Smooth muscle cell (in vitro differentiated cells): ENCODE data around the gene ISG15. TPM values are rescaled to one million over a fixed set of nuclear protein-coding genes. Genes with fewer than 3 reads are reported as not detected.

ENCODE experiments used
- DNase-seq: peaks from one replicate; lab custom pipeline; 2025; ENCODE audit not compliant: unreplicated experiment; lab: John Stamatoyannopoulos, UW
- H2AFZ ChIP-seq: fragments of 200-600 bp; sonication (generic); 2 replicates; pipeline ENCODE4 v1.6.0; 2016; ENCODE audit warnings: antibody characterized with exemption, low read depth, mild to moderate bottlenecking
- H3F3A ChIP-seq: fragments of 200-600 bp; sonication (generic); 2 replicates; pipeline ENCODE4 v1.6.0; 2017; ENCODE audit warnings: antibody characterized with exemption, low read depth
- H3K27ac ChIP-seq: fragments of 200-600 bp; sonication (generic); 2 replicates; pipeline ENCODE4 v1.5.1; 2016; ENCODE audit warnings: low read depth, mild to moderate bottlenecking
- H3K27me3 ChIP-seq: fragments of 200-600 bp; sonication (generic); 2 replicates; pipeline ENCODE4 v1.6.1; 2016; ENCODE audit warnings: low read depth, mild to moderate bottlenecking
- H3K36me3 ChIP-seq: fragments of 200-600 bp; sonication (generic); 2 replicates; pipeline ENCODE4 v1.5.1; 2016; ENCODE audit warnings: low read depth
- H3K4me1 ChIP-seq: fragments of 200-600 bp; sonication (generic); 2 replicates; pipeline ENCODE4 v1.5.1; 2016; ENCODE audit warnings: low read depth
- H3K4me2 ChIP-seq: fragments of 200-600 bp; sonication (generic); 2 replicates; pipeline ENCODE4 v1.6.0; 2016; ENCODE audit warnings: mild to moderate bottlenecking
- H3K4me3 ChIP-seq: fragments of 200-600 bp; sonication (generic); 2 replicates; pipeline ENCODE4 v1.5.1; 2016; ENCODE audit warnings: mild to moderate bottlenecking
- H3K79me2 ChIP-seq: fragments of 200-600 bp; sonication (generic); 2 replicates; pipeline ENCODE4 v1.6.0; 2016; ENCODE audit warnings: low read depth, mild to moderate bottlenecking
- H3K9ac ChIP-seq: fragments of 200-600 bp; sonication (generic); 2 replicates; pipeline ENCODE4 v1.6.0; 2016; ENCODE audit warnings: low read depth
- H3K9me3 ChIP-seq: fragments of 200-600 bp; sonication (generic); replicated peaks from 2 replicates; pipeline ENCODE4 v1.5.1; 2016; ENCODE audit warnings: low read depth
- H4K20me1 ChIP-seq: fragments of 200-600 bp; sonication (generic); 2 replicates; pipeline ENCODE4 v1.6.0; 2016; ENCODE audit warnings: low read depth
- CTCF ChIP-seq: fragments of 200-600 bp; sonication (generic); IDR thresholded peaks from 2 replicates; pipeline ENCODE4 v1.5.1; 2017; ENCODE audit warnings: borderline replicate concordance, mild to moderate bottlenecking, antibody characterized with exemption; ENCODE audit not compliant: insufficient read depth, poor library complexity, severe bottlenecking
- WGBS: methylation state at CpG from one replicate; pipeline ENCODE4 v1.1.7; 2016; ENCODE audit warnings: low lambda C conversion rate; 5-methylcytosine and 5-hydroxymethylcytosine counted together
- polyA plus RNA-seq: library from polyadenylated mRNA; unstranded; fragments of >200 nt; fragmentation: Nextera tagmentation; extraction: Ambion mirVana; gene quantifications from 2 replicates; pipeline ENCODE4 v1.2.1, GENCODE V29; 2016
- total RNA-seq: library from RNA; depleted of rRNA; stranded (reverse); fragments of >200 nt; gene quantifications from 2 replicates; pipeline ENCODE4 v1.2.3, GENCODE V29; 2014

ISG15 gene
- total and polyA plus RNA-seq, 2 experiments from 2014 or later: 109 to 147 TPM

DNA sequence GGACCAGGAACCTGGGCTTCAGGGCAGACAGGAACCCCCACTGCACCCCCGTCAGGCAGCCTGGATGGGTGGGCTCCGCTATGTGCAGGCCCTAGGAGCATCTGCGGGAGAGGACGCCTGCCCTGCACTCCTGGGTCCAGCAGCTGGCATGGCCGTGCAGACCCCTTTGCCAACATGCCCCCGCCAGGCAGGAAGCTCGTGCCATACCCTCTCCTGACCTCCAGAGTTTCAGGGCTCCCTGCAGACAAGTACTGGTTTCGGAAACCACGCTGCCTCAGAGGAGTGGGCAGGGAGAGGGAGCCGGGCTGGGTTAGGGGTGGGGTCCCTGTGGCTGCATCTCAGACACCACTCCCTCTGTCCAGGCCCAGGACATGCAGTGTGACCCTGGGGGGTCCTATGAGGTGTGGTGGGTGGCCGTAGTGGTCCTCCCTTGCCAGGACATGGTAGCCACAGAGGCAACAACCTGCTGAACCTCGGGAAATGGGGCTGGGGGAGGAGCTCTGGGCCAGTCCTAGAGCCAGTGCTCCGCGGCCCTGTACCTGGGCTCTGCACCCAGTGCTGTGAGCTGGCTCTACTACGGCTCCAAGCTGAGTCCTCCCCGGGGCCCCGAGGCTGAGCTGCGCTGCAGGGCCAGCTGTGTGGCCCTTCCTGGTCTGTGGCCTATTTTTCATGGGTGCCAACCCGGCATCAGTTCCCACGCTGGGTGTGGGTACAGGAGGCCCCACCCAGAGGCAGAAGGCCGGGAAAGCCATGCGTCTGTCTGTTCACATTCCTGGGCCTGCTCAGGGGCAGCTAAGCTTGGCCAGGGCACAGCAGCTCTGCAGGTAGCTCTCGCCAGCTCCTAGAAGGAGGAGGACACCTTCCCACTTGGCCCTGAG lies 45.6 kb upstream of the ISG15 start:
- no peak overlapping the region for H3K9ac ChIP-seq
- 83% methylated on average over 23 of the region's 23 CpGs for WGBS
- peak overlapping the region; percentile 85 for H3K4me2 ChIP-seq

GRCh38 chr1:969260-969855 lies 43.9 kb upstream of the ISG15 start:
- peaks cover 9% of the 10 kb centered on the region for H3K27me3 ChIP-seq
- H3K4me2 ChIP-seq: no peak overlapping the region
- H3K4me3 ChIP-seq: no peak overlapping the region
- H3K9ac ChIP-seq: no peak overlapping the region
- H4K20me1 ChIP-seq: no peaks in the 10 kb centered on the region
- DNase-seq: no peak
- TF ChIP-seq CTCF: no peak
- no peaks in the 10 kb centered on the region for H3K36me3 ChIP-seq
- no peak overlapping the region for H3K27ac ChIP-seq
- H2AFZ ChIP-seq: no peak overlapping the region
- 81% methylated on average over 15 of the region's 15 CpGs for WGBS
- no peaks in the 10 kb centered on the region for H3K9me3 ChIP-seq
- H3F3A ChIP-seq: no peaks in the 10 kb centered on the region
- H3K4me1 ChIP-seq: peaks cover 7% of the 10 kb centered on the region
- no peaks in the 10 kb centered on the region for H3K79me2 ChIP-seq

More for the DNA sequence above, 45.6 kb upstream of the ISG15 start:
- H4K20me1 ChIP-seq: no peaks in the 10 kb centered on the region
- no peak for DNase-seq
- no peaks in the 10 kb centered on the region for H3K9me3 ChIP-seq
- no peak overlapping the region for H2AFZ ChIP-seq
- no peaks in the 10 kb centered on the region for H3F3A ChIP-seq
- no peaks in the 10 kb centered on the region for H3K79me2 ChIP-seq
- no peak for TF ChIP-seq CTCF
- peaks cover 7% of the 10 kb centered on the region for H3K4me1 ChIP-seq
- no peaks in the 10 kb centered on the region for H3K36me3 ChIP-seq
- H3K4me3 ChIP-seq: peak overlapping the region; percentile 60
- no peak overlapping the region for H3K27ac ChIP-seq
- H3K27me3 ChIP-seq: peaks cover 9% of the 10 kb centered on the region

DNA sequence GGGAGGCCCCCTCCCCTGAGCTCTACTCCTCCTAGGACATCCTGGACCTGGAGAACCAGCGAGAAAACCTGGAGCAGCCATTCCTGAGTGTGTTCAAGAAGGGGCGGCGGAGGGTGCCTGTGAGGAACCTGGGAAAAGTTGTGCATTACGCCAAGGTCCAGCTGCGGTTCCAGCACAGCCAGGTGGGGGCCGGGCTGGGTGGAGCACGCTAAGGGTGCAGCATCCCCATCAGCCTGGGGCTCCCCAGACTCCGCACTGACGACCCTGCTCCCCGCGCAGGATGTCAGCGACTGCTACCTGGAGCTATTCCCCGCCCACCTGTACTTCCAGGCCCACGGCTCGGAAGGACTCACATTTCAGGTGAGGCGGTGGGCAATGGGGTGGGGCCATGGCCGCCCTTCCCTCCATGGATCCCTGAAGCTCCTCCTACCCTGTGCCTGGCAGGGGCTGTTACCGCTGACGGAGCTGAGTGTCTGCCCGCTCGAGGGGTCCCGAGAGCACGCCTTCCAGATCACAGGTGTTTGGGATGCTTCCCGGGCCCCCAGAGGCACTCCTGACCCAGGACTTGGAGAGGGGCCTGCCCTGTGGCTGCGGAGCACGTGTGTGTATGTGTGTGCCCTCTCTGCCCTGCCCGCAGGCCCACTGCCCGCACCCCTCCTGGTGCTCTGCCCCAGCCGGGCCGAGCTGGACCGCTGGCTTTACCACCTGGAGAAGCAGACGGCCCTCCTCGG lies 42.9 kb upstream of the ISG15 start:
- H3K4me3 ChIP-seq: no peak overlapping the region
- 65% methylated on average over 26 of the region's 33 CpGs for WGBS
- DNase-seq: no peak
- H3K27me3 ChIP-seq: peaks cover 9% of the 10 kb centered on the region
- no peaks in the 10 kb centered on the region for H3F3A ChIP-seq
- H4K20me1 ChIP-seq: no peaks in the 10 kb centered on the region
- peaks cover 7% of the 10 kb centered on the region for H3K4me1 ChIP-seq
- no peak overlapping the region for H3K9ac ChIP-seq
- no peaks in the 10 kb centered on the region for H3K36me3 ChIP-seq
- TF ChIP-seq CTCF: no peak
- no peaks in the 10 kb centered on the region for H3K9me3 ChIP-seq
- H3K4me2 ChIP-seq: no peak overlapping the region
- no peak overlapping the region for H2AFZ ChIP-seq
- no peaks in the 10 kb centered on the region for H3K79me2 ChIP-seq
- no peak overlapping the region for H3K27ac ChIP-seq
